GM10266 (cell line): ENCODE data around the gene TUBB4B.

Source experiments
- DNase-seq: peaks from one replicate; pipeline ENCODE4 v3.0.0; 2012; ENCODE audit errors: extremely low spot score
- TF ChIP-seq, protein P1 (sequence below): IDR thresholded peaks from 2 replicates; pipeline ENCODE4 v1.5.1; 2012; ENCODE audit warnings: mild to moderate bottlenecking, low read depth; ENCODE audit not compliant: control insufficient read depth, insufficient read depth; ENCODE audit errors: missing control alignments

The TUBB4B gene

DNA sequence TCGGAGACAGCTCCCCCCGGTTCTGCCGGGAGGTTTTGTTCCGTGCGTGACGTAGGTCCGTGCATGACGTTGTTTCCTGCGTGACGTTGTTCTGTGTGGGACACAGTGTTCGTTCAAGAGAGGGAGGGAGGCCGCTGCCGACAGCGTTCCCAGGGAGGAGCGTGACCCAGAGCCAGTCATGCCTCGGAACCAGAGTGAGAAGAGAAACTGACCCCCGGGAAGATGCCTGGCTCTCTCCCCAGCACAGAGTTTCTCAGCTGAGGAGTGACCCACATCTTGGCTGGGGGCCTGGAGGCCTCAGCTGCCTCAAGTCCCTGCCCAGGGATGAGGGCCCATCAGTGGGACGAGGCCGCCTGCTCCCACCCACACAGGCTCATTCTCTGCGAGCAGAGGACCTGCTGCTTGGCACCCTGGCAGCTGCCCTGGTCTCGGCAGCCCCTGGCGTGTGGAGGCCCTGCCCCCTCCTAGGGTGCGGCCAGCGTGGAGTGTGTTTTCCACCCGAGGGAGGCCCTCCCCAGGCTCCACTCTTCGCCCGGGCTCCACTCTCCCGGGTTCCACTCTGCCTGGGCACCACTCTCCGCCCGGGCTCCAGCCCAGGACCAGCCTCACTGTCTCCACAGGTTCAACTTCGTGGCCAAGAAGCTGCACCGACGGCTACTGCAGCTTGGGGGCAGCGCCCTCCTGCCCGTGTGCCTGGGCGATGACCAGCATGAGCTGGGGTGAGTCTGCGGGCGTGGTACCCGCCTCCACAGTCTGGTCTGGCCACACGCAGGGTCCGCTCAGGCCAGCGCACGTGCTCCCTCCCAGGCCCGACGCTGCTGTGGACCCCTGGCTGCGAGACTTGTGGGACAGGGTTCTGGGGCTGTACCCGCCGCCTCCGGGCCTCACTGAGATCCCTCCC, 27.7 kb upstream of the TUBB4B start:
- DNase-seq: no peak
- TF ChIP-seq, protein P1, sequence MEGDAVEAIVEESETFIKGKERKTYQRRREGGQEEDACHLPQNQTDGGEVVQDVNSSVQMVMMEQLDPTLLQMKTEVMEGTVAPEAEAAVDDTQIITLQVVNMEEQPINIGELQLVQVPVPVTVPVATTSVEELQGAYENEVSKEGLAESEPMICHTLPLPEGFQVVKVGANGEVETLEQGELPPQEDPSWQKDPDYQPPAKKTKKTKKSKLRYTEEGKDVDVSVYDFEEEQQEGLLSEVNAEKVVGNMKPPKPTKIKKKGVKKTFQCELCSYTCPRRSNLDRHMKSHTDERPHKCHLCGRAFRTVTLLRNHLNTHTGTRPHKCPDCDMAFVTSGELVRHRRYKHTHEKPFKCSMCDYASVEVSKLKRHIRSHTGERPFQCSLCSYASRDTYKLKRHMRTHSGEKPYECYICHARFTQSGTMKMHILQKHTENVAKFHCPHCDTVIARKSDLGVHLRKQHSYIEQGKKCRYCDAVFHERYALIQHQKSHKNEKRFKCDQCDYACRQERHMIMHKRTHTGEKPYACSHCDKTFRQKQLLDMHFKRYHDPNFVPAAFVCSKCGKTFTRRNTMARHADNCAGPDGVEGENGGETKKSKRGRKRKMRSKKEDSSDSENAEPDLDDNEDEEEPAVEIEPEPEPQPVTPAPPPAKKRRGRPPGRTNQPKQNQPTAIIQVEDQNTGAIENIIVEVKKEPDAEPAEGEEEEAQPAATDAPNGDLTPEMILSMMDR: peak; percentile 24

DNA sequence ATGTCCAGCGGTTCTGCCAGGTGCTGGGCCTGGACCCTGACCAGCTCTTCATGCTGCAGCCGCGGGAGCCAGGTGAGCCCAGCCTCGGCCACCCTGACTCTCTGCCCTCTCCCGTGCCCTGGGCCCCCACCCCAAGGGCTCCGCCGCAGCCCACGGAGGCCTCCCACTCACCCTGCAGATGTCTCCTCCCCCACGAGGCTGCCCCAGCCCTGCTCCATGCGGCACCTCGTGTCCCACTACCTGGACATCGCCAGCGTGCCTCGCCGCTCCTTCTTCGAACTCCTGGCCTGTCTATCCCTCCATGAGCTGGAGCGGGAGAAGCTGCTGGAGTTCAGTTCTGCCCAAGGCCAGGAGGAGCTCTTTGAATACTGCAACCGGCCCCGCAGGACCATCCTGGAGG, 26.5 kb upstream of the TUBB4B start:
- no peak for DNase-seq

DNA sequence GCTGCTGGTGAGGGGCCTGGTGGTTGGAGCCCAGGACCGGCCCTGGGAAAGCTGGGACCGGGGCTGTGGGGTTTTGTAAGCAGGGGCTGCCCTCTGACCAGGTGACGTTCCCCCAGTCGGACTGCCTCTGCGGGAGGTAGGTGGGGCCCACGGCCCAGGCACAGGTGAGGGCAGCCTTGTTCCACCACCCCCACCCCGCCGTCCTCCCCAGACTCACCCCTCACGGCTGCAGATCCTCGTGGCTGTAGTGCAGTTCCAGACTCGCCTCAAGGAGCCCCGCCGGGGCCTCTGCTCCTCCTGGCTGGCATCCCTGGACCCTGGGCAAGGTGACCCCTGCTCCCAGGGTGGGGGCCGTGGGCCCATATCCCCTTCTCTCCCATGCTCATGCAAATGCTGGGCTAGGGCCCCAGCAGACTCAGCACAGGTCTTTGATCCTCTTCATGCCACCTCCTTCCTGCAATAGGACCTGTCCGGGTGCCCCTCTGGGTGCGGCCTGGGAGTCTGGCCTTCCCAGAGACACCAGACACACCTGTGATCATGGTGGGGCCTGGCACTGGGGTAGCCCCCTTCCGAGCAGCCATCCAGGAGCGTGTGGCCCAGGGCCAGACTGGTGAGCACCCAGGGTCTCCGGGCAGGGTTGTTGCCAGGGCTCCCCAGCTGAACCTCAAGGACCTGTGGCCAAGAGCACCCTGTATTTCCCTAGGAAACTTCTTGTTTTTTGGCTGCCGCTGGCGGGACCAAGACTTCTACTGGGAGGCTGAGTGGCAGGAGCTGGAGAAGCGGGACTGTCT, 25.7 kb upstream of the TUBB4B start:
- no peak for DNase-seq
- TF ChIP-seq, protein P1: no peak

More for the DNA sequence above, 26.5 kb upstream of the TUBB4B start:
- TF ChIP-seq, protein P1: no peak

DNA sequence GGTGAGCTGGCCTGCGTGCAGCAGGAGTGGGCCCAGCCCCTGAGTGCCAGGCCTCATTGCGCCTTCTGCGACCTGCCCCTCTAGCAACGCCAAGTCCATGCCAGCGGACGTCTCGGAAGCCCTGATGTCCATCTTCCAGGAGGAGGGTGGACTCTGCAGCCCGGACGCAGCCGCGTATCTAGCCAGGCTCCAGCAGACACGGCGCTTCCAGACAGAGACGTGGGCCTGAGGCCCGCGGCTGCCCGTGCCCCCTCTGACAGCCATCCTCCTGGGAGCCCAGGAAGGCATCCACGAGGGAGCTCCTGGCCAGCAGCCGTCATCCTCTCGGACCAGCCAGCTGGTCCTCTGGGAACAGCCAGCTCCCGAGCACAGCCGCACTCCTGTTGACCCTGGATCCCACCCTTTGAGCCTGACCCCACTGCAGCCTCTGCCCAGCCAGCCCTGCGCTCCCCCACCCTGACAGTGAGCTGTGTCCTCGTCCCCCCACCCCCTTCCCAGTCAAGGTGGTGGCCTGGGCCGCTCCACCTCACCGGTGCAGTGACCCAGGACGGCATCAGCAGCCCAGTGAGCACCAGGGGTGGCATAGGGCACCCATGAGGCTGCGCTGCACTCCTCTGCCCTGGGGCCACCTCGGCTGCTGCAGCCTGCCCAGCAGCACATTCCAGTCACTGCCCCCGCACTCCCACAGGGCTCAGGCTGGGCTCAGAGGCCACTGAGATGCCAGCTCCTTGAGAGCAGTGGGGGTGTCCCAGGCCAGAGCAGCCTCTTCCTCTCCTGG, 24.7 kb upstream of the TUBB4B start:
- no peak for DNase-seq
- TF ChIP-seq, protein P1: no peak

DNA sequence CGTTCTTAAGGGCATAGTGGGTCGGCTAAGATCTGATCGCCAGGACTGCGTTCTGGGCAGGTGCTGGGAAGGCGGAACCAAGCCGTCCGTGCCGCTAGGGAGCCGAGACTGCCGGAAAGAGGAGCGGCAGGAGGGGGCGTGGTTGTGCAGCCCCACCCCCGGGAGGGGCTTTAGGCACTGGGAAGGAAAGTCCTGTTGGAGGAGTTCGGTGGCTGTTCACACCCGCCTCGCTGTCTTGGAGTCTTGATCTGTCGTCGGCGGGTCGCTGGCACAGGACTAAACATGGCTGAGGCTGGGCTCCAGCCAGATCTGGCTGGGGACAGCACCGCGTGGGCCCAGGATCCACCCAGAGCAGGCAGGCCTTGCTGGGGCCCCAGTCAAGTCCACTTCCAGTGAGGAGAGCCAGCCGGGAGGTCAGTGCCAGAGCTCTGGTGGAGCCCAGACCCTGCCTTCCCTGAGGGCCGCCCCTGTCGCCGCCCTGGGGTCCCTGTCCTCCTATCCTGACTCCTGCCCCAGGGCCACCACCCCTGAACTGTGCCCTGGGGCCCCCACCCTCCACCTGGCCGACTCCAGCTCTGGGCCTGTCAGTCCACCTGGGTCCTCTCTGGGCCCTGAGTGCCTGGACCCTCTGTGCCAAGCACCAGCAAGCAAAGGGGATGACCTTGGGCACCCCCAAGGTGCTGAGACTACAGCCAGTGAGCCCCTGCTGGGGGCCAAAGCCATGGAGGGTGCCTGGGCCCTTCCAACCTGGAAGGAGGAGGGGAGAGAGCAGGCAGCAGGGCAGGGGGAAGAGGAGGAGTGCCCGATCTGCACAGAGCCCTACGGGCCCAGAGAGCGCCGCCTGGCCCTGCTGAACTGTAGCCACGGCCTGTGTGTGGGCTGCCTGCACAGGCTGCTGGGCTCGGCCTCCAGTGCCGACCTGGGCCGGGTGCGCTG, 23.5 kb upstream of the TUBB4B start:
- TF ChIP-seq, protein P1: no peak
- no peak for DNase-seq

DNA sequence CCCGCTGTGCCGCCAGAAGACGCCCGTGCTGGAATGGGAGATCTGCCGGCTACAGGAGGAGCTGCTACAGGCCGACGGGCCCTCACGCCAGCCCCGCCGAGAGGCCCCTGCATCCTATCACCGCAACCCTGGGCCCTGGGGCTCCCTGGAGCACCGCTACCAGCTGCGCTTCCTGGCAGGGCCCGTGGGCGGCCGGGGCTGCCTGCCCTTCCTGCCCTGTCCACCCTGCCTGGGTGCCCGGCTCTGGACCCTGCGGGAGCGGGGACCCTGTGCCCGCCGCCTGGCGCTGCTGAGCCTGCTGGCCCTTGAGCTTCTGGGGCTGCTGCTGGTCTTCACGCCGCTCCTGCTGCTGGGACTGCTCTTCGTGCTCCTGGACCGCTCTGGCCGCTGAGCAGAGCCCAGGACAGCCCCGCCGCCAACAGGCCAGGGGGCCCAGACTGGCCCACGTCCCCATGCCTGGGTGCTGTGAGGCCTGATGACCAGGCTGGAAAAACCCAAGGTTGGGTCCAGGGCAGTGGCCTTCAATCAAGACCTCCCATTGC, 22.8 kb upstream of the TUBB4B start:
- TF ChIP-seq, protein P1: no peak
- no peak for DNase-seq
